ENCODE measurements around the gene USP48.
"Not testable (repeated sequence)": the region's sequence is repeated elsewhere in the genome, so short reads cannot be mapped to it uniquely, and the experiment has no call there.

Gene USP48

DNA sequence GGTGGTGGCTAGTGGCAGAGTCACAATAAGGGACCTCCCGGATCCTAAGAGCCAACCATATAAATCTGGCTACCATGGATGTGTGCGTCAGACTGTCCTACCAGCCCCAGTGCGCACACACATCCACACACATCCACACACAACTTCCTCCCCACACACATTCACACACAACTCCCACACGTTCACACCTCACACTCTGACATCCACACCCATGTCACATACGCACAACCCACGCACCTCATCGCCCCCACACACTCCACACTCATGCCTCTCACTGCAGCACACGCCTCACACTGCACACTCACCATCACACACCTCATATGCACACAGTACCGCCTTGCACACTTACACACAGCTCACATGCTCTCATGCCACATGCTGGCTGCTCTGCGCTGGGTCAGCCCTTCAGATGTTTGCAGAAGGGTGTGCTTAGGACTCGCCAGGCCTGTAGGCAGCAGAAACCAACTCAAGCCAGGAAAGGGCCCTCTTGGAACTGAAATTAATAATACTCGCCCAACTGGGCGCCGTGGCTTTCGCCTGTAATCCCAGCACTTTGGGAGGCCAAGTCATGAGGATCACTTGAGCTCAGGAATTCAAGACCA lies 32.1 kb upstream of the USP48 start:
- DNase-seq (ENCODE audit: low spot score): no peak

DNA sequence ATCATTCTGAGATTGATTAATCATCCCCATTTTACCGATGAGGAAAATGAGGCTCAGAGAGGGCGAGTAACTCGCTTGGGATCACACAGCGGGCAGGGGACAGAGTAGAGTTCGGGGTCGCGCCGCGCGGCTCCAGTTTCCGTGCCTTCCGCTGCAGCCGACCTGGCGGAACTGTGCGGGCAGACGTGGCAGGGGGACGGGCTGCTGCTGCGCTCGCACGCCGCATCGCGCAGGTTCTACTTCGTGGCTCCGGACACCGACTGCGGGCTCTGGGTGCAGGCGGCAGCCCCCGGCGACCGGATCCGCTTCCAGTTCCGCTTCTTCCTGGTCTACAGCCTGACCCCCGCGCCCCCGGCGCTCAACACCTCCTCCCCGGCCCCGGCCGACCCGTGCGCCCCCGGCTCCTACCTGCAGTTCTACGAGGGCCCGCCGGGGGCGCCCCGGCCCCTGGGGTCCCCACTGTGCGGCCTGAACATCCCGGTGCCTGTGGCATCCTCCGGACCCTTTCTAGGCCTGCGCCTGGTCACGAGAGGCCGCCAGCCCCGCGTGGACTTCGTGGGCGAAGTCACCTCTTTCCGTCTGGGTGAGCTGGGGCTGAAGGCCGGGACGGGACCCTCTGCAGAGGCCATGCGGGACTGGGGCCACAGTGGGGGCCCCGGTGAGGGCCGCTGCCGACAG lies 31.4 kb upstream of the USP48 start:
- no peak for DNase-seq (ENCODE audit: low spot score)

DNA sequence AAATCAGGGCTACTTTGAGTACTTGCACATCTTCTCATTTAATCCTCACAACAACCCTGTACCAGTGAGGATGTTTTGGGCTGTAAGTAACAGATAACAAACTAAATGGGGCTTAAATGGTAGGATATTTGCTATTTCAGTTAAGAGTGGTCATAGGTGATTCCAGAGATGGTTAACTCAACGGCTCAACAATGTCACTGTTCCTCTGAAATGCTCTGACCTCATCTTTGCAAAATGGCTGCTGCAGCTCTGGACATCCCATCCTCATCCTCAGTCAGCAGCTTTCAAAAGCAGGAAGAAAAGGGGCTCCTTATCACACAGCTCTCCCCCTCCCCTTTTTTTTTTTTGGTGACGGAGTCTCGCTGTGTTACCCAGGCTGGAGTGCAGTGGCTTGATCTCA lies 30.6 kb upstream of the USP48 start:
- DNase-seq (ENCODE audit: low spot score): no peak

DNA sequence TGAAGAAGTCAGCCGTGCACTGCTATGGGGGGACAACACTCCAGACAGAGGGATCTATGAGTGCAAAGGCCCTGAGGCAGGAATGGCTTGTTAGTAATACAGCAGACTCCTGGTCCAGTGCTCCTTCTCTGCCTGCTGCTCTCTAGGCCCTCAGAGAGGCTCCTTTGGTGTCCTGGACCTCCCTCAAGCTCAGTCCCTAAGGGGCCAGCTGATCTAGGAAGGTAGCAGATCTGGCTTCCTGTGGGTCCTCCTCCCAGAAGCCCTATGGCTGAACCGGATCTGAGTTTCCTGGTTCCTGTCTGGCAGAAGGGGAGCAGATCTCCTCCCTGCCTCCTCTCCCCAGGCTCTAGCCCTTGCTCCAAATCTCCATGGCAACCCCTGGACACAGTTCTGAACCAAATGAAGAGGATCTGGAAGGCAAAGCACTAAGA lies 28.9 kb upstream of the USP48 start, which contains the start of gene LDLRAD2:
Gene LDLRAD2, plus strand, starts transcription at position 391 of the 431 bp plus-strand sequence. CDS start 187 bp downstream, outside the sequence.
- DNase-seq (ENCODE audit: low spot score): no peak

DNA sequence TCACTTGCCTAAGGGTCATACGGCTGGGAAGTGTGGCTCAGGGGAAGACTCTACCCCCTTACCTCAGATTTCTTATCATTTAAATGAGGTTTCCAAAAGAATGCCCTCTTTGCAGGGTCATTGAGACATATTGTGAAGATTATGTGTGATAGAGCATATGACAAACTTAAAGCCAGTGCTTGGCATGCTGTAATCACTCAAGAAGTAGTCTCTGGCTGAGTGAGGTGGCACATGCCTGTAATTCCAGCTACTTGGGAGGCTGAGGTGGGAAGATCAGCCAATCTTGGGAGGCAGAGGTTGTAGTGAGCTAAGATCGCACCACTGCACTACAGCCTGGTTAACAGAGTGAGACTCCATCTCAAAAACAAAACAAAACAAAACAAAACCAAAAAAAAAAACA lies 21.6 kb upstream of the USP48 start:
- no peak for DNase-seq (ENCODE audit: low spot score)

DNA sequence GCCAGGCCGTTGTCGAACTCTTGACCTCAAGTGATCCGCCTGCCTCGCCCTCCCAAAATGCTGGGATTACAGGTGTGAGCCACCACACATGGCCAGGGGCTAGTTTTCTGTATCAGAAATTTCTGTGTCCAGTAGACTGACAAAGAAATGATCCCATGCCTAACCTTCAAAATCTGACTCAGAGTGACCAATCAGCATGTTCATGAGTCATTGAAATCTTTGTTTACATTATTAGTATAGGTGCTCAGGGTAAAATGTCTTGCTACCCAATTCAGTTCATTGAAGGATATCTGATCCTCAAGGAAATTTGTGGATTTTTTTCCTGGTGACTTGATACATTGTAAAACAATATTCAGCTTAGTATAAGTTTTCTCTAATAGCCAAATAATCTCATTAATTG lies 18.2 kb upstream of the USP48 start:
- no peak for DNase-seq (ENCODE audit: low spot score)

DNA sequence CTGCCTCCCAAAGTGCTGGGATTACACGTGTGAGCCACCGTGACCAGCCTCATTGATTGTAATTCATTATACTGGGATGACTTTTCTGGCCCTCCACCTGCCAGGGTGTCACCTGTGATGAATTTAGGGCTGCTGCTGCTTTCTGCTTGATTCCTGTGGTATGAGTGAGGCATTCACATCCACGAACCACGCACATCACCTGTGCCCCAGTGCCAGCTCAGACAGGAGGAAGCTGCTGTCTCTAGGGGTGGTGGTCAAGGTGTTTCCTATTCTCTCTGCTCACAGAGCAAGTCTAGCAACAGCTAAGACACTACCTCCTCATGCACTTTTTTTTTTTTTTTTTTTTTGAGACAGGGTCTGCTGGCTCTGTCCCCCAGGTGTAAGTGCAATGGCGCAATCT lies 16.8 kb upstream of the USP48 start:
- no peak for DNase-seq (ENCODE audit: low spot score)

DNA sequence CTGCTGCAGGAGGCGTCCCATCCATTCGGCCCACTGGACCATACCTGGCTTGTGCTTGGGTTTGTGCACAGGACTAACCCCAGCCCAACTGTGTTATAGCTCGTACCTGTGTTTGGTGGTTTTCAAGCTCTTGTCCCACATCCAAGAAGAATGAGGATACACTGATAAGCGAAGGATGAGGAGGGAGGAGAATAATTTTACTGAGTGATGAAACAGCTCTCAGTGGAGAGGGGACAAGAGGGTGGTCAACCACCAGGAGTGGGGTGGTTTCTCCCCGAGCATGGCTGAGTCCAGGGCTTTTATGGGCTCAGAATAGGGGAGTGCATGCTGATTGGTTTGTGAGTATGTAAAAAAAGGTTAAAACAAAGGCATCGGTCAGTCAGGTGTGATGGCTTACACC lies 12.1 kb upstream of the USP48 start:
- DNase-seq (ENCODE audit: low spot score): no peak

DNA sequence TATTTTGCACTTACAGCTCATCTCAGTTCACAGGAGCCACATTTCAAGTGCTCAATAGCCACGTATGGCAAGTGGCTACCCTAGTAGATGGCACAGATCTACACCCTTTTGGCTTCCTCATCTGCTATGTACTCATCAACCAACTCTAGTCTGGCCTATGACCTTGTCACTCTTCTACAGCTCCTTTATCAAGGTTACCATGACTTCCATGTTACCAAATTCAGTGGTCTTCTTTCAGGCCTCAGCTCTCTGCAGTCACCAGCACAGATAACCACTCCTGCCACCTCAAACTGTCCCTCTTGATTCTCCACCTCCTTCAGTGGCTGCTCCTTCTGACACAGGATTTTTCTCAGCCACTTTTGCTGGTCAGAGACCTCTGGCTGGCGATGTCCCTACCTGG lies 11.7 kb upstream of the USP48 start:
- DNase-seq (ENCODE audit: low spot score): no peak

DNA sequence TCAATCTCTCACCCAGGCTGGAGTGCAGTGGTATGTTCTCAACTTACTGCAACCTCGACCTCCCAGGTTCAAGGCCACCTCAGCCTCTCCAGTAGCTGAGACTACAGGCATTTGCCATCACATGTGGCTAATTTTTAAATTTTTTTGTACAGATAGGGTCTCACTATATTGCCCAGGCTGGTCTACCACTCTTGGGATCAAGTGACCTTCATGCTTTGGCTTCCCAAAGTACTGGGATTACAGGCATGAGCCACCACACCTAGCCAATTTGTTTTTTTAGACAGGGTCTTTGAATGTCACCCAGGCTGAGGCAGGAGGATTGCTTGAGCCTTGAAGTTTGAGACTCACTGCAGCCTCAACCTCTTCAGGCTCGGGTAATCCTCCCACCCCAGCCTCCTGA lies 10.2 kb upstream of the USP48 start:
- no peak for DNase-seq (ENCODE audit: low spot score)

DNA sequence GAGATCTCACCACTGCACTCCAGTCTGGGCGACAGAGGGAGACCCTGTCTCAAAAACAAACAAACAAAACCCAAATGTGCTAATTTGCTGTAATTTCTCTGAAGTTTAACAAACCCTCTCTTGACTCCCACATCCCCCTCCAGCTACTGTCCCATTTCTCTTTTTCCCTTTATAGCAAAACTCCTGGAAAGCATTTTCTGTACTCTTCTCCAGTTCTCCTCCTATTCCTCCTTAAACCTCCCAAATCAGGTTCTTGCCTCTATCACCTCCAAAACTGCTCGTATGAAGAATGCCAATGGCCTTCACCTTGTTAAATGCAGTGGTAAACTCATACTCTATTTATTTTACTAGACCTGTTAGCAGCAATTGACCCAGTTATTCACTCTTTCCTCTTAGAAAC lies 3.7 kb upstream of the USP48 start:
- no peak for DNase-seq (ENCODE audit: low spot score)

DNA sequence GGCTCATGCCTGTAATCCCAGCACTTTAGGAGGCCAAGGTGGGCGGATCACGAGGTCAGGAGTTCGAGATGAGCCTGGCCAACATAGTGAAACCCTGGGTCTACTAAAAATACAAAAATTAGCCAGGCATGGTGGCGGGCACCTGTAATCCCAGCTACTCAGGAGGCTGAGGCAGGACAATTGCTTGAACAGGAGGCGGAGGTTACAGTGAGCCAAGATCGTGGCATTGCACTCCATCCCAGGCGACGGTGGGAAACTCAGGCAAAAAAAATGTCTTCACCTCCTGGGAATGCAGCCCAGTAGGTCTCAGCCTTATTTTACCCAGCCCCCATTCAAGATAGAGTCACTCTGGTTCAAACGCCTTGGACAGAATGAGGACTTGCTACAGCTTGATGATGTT lies 2.8 kb upstream of the USP48 start:
- DNase-seq (ENCODE audit: low spot score): not testable (repeated sequence)

DNA sequence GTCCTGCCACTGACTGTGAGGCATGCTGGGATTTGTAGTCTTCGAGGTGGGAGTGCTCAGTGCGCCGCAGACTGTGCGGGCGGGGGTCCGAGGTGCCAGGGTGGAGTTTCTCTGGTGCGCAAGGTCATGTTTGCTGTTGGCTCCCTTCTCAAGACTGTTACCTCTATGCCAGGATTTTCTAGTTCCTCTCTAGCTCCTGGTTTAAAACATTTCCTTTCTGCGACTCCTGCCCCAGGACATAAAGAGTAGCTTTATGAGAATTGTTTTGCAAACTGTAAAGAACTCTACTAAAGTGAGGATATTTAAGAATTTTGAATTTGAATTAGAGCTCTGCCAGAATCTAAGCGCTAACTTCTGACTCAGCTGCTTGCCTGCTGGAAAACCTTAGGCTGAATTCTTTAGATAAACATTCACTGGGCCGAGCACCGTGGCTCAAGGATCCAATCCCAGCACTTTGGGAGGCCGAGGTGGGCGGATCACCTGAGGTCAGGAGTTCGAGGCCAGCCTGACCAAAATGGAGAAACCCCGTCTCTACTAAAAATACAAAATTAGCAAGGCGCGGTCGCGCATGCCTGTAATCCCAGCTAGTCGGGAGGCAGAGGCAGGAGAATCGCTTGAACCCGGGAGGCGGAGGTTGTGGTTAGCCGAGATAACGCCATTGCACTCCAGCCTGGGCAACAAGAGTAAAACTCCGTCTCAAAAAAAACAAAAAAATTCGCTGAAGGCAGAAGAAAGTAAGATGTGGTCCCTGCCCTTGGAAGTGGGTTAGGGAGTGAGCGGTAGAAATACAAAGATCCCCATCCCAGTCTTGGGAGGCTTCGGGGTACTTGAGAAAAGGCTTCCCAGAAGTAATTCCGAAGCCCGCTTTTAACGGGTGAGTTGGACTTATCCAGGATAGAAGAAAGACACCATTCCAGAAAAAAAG lies 992 bp upstream of the USP48 start:
- no peak for DNase-seq (ENCODE audit: low spot score)

DNA sequence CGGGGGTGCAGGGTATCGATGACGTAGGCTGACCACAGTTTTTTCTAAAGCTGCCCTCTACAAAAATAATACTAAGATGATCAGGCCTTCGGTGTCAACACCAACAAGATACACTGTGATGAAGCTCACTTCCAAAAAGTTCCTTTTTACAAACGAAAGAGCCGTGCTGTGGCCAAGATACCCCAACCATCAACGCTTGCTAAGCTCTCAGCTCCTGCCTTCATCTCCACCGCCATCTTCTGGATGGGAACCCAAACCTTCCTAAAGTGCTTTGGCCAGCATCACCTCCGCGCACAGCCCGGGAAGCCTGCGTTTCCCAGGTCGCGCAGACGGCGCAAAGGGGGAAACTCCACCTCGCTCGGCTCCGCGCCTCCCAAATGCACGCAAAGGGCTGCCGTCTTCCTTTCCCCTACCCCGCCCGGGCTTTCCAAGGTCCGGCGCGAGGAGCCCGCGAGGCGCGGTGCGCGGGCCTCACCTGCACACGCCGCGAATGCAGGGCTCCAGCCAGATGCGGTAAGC lies 541 bp downstream of the USP48 start:
- peak; percentile 39 for DNase-seq (ENCODE audit: low spot score)

DNA sequence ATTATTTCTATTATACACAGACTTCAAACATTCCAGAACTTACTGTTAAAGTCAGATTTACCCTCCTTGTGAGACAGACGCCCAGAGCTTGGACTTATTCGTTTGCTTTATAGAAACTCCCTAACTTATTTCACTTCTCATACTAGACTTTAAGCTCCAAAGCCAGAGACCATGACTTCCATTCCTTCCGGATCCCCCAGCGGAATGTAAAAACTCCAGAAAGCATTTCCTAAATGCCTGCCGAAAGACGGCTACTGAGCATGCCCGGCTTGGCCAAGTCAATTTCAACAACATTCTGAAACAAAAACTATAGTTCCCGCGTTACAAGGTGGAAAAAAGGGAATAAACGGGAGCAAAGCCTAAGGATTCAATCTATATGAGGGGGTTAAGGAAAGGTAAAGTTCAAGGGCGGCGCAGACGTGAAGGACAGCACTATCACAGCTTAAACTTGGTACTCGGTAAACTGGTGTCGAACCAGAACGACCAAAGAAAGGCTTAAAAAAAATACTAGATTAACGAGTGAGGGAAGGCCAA lies 1.1 kb downstream of the USP48 start:
- DNase-seq (ENCODE audit: low spot score): no peak

DNA sequence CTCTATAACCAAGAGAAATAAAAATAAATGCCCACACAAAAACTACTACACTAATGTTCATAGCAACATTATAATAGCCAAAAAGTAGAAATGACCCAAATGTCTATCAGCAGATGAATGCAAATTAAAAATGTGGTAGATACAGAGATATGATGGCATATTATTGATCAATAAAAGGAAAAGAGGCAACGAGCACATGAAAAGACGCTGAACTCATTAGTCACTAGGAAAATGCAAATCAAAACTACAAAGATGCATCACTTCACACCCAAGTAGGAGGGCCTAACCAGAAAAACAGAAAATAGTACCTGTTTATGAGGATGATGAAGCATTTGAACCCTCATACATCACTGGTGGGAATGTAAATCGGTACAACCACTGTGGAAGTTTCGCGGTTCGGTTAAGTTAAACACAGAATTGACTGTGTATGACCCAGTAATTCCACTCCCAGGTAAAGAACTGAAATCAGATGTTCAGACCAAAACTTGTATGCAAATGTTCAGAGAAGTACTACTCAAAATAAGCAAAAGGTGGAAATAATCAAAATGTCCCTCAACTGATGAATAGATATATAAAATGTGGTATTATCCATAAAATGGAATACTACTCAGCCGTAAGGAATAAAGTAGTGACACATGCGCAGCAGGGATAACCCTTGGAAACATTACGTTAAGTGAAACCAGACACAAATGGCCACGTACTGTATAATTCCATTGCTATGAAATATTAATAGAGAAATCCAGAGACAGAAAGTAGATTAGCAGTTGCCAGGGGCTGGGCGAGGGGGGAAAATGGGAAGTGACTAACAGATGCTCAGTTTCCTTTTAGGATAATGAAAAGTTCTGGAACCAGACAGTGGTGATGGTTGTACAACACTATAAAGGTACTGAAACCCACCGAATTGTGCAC lies 3.1 kb downstream of the USP48 start:
- peak; percentile 38 for DNase-seq (ENCODE audit: low spot score)

DNA sequence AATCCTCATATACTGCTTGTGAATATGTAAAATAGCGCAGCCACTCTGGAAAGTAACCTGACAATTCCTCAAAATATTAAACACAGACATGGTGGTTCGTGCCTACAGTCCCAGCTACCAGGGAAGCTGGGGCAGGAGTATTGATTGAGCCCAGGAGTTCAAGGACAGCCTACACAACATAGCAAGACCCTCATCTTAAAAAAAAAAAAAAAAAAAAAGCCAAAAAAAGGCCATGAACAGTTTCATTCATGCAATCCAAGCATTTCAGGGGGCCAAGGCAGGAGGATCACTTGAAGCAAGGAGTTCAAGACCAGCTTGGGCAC lies 4.6 kb downstream of the USP48 start:
- DNase-seq (ENCODE audit: low spot score): no peak

DNA sequence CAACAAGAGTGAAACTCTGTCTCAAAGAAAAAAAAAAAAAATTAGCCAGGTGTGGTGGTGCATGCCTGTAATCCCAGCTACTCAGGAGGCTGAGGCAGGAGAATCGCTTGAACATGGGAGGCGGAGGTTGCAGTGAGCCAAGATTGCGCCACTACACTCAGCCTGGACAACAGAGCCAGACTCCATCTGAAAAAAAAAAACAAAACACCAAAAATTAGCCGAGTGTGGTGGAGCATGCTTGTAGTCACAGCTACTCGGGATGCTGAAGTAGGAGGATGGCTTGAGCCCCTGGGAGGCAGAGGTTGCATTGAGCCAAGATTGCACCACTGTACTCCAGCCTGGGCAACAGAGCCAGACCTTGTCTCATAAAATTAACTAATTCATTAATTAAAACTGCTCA lies 6.0 kb downstream of the USP48 start:
- DNase-seq (ENCODE audit: low spot score): not testable (repeated sequence)

DNA sequence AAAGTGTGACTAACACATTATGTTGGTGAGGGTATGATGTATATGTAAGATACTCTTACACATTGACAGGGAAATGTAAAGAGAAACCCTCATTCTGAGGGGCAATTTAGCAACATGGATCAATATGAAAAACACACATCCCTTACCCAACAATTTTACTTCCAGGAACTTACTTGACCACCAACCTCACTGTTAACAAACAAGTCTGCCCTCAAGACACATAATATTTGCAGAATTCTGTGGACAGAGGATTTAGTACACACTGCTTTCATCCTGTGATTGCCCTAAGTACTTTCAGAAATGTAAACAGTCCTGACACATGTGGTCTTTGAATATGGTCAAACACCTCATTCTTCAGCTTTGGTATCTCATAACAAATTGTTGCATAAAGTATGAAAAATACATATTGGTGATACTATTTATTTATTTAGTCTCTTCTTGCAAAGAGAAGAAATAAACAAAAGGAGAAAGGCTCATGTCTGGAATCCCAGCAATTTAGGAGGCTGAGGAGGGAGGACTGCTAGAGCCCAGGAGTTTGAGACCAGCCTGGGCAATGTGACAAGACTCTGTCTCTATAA lies 6.9 kb downstream of the USP48 start:
- no peak for DNase-seq (ENCODE audit: low spot score)

DNA sequence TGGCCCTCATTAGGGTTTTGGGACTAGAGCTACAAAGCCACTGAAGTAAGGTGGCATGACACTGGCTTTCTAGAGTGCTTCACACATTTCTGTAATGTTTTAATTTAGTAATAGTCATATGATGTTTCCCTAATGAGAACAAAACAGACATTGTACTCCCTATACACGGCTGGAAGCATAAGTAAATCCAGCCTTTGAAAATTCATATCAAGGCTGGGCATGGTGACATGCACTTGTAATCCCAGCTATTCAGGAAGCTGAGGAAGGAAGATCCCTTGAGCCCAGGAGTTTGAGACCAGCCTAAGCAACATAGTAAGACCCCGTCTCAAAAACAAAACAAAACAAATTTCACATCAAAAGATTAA lies 7.4 kb downstream of the USP48 start:
- DNase-seq (ENCODE audit: low spot score): no peak

DNA sequence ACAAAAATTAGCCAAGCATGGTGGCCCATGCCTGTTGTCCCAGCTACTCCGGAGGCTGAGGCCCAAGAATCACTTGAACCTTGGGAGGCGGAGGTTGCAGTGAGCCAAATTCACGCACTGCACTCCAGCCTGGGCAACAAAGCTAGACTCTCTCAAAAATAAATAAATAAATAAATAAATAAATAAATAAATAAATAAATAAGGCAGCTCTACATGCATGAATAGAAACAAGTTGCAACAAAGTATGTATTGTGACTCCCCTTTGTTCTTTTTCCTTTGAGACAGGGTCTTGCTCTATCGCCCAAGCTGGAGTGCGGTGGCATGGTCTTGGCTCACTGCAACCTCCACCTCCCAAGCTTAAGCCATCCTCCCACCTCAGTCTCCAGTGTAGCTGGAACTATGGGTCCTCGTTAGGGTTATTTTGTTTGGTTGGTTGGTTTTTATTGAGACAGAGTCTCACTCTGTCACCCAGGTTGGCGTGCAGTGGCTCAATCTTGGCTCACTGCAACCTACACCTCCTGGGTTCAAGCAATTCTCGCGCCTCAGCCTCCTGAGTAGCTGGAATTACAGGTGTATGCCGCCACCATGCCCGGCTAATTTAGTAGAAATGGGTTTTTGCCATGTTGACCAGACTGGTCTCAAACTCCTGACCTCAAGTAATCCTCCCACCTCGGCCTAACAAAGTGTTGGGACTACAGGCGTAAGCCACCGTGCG lies 8.0 kb downstream of the USP48 start:
- no peak for DNase-seq (ENCODE audit: low spot score)

Data from CD4-positive, alpha-beta T cell treated with Interleukin-15 for 4 hours (primary cell).